IMR-90 (cell line): ENCODE data around the gene TAGLN2. TPM values are rescaled to one million over a fixed set of nuclear protein-coding genes. Genes with fewer than 3 reads are reported as not detected.
"Not testable (repeated sequence)": the region's sequence is repeated elsewhere in the genome, so short reads cannot be mapped to it uniquely, and the experiment has no call there.

ENCODE experiments used
- ATAC-seq: fragments of 200-7000 bp; cut with Tn5 transposase; 2 replicates; pipeline ENCODE4 v1.9.1; 2020; ENCODE audit warnings: low read depth, mild to moderate bottlenecking, moderate library complexity
- BruUV-seq: library from RNA; stranded (reverse); fragments of 400-500 nt; replicated peaks from 2 replicates; lab custom pipeline; 2021; lab: Mats Ljungman, UMichigan
- CTCF ChIA-PET: fragments of 300-600 bp; formaldehyde crosslinking; extraction: SDS; loops from one replicate; lab custom pipeline; 2021; ENCODE audit warnings: antibody characterized with exemption; lab: Yijun Ruan, JAX
- POLR2A ChIA-PET: fragments of 300-600 bp; sonication (Branson Sonifier 250); formaldehyde crosslinking; loops from one replicate; lab custom pipeline; 2022; ENCODE audit warnings: antibody characterized with exemption; ENCODE audit not compliant: unreplicated experiment; lab: Charles Lee
- DNase-seq: peaks from one replicate; pipeline ENCODE4 v3.0.0; 2013
- H2AFZ ChIP-seq: replicated peaks from 2 replicates; pipeline ENCODE3; 2013; ENCODE audit warnings: low read length, mild to moderate bottlenecking; ENCODE audit not compliant: poor library complexity
- H2AK5ac ChIP-seq: 2 replicates; pipeline ENCODE4 v1.6.1; 2013; ENCODE audit warnings: low read depth, low read length, inconsistent platforms
- H2AK9ac ChIP-seq: replicated peaks from 2 replicates; pipeline ENCODE3; 2013; ENCODE audit warnings: mild to moderate bottlenecking, low read depth, low read length, moderate library complexity; ENCODE audit not compliant: poor library complexity
- H2BK120ac ChIP-seq: 2 replicates; pipeline ENCODE4 v1.6.1; 2013; ENCODE audit warnings: low read depth, low read length, inconsistent platforms
- H2BK15ac ChIP-seq: 3 replicates; pipeline ENCODE4 v1.6.1; 2013; ENCODE audit warnings: low read depth, low read length, inconsistent platforms
- H2BK20ac ChIP-seq: 2 replicates; pipeline ENCODE4 v1.6.1; 2013; ENCODE audit warnings: low read depth, mild to moderate bottlenecking, inconsistent platforms, low read length, moderate library complexity
- H2BK5ac ChIP-seq: 2 replicates; pipeline ENCODE4 v1.6.1; 2013; ENCODE audit warnings: mild to moderate bottlenecking, low read depth, low read length, inconsistent platforms; ENCODE audit not compliant: poor library complexity, severe bottlenecking
- H3K14ac ChIP-seq: replicated peaks from 2 replicates; pipeline ENCODE4 v1.6.1; 2013; ENCODE audit warnings: low read depth, low read length, inconsistent platforms
- H3K18ac ChIP-seq: 2 replicates; pipeline ENCODE4 v1.6.1; 2013; ENCODE audit warnings: low read depth, low read length, control low read depth
- H3K23ac ChIP-seq: 2 replicates; pipeline ENCODE4 v1.6.1; 2013; ENCODE audit warnings: low read depth, low read length, inconsistent platforms
- H3K27ac ChIP-seq: 2 replicates; pipeline ENCODE4 v1.5.1; 2013; ENCODE audit warnings: mild to moderate bottlenecking, control low read depth, low read length; ENCODE audit not compliant: insufficient read depth
- H3K27me3 ChIP-seq: 2 replicates; pipeline ENCODE4 v1.6.1; 2013; ENCODE audit warnings: low read length; ENCODE audit not compliant: control insufficient read depth, insufficient read depth
- H3K36me3 ChIP-seq: 2 replicates; pipeline ENCODE4 v1.6.1; 2013; ENCODE audit warnings: low read length, mixed read lengths; ENCODE audit not compliant: control insufficient read depth, insufficient read depth
- H3K4ac ChIP-seq: 2 replicates; pipeline ENCODE4 v1.6.1; 2013; ENCODE audit warnings: low read depth, low read length, inconsistent platforms
- H3K4me1 ChIP-seq: 2 replicates; pipeline ENCODE4 v1.6.1; 2013; ENCODE audit warnings: low read length, mixed read lengths; ENCODE audit not compliant: control insufficient read depth, insufficient read depth
- H3K4me2 ChIP-seq: 2 replicates; pipeline ENCODE4 v1.6.1; 2013; ENCODE audit warnings: low read depth, mild to moderate bottlenecking, control low read depth, low read length, moderate library complexity
- H3K4me3 ChIP-seq: 2 replicates; pipeline ENCODE4 v1.5.1; 2013; ENCODE audit warnings: low read depth, mild to moderate bottlenecking, control low read depth, low read length, moderate library complexity; ENCODE audit not compliant: insufficient read depth
- H3K56ac ChIP-seq: 2 replicates; pipeline ENCODE4 v1.6.1; 2013; ENCODE audit warnings: low read length, inconsistent platforms; ENCODE audit not compliant: insufficient read depth; ENCODE audit errors: extremely low read depth
- H3K79me1 ChIP-seq, 2 experiments: 2 replicates each; pipeline ENCODE4 v1.6.1; 2013; ENCODE audit warnings: low read length in 2 of 2, inconsistent platforms in 1 of 2, low read depth in 1 of 2
- H3K9ac ChIP-seq: 2 replicates; pipeline ENCODE4 v1.6.1; 2013; ENCODE audit warnings: low read depth, low read length, control low read depth
- H3K9me1 ChIP-seq: 2 replicates; pipeline ENCODE4 v1.6.1; 2013; ENCODE audit warnings: low read length, inconsistent platforms; ENCODE audit not compliant: insufficient read depth
- H3K9me3 ChIP-seq: 2 replicates; pipeline ENCODE4 v1.6.1; 2013; ENCODE audit warnings: low read length; ENCODE audit not compliant: control insufficient read depth, insufficient read depth
- H4K20me1 ChIP-seq: 2 replicates; pipeline ENCODE4 v1.6.1; 2013; ENCODE audit warnings: low read length, inconsistent platforms; ENCODE audit not compliant: insufficient read depth
- H4K5ac ChIP-seq: 2 replicates; pipeline ENCODE4 v1.6.1; 2013; ENCODE audit warnings: mild to moderate bottlenecking, low read depth, low read length, control low read depth
- H4K8ac ChIP-seq, 2 experiments: 2 replicates each; pipeline ENCODE4 v1.6.1; 2013; ENCODE audit warnings: low read depth in 2 of 2, low read length in 2 of 2, control low read depth in 1 of 2, inconsistent platforms in 1 of 2
- H4K91ac ChIP-seq: 2 replicates; pipeline ENCODE4 v1.6.1; 2013; ENCODE audit warnings: low read depth, low read length, inconsistent platforms; ENCODE audit not compliant: insufficient read depth
- BHLHE40 ChIP-seq: fragments of 150-350 bp; IDR thresholded peaks from 2 replicates; pipeline ENCODE4 v1.6.1; 2016; ENCODE audit warnings: mild to moderate bottlenecking, low read depth, low read length
- MAZ ChIP-seq: IDR thresholded peaks from 2 replicates; pipeline ENCODE4 v1.6.1; 2012; ENCODE audit warnings: low read depth, mild to moderate bottlenecking, low read length, improper control_type of control experiment, moderate library complexity, borderline replicate concordance
- WGBS, 2 experiments: methylation state at CpG; one replicate each; pipeline versions ENCODE4 v1.1.5 to v1.1.7; 2013; ENCODE audit warnings: missing lambda C conversion rate in 2 of 2; ENCODE audit not compliant: insufficient read length in 1 of 2; ENCODE audit errors: extremely low coverage in 2 of 2; 5-methylcytosine and 5-hydroxymethylcytosine counted together
- dilution Hi-C: fragments of 300-500 bp; cut with HindIII; formaldehyde crosslinking; loops from one replicate; pipeline ENCODE4 v1.14.3; 2018; ENCODE audit warnings: low sequenced_read_pairs; ENCODE audit not compliant: unreplicated experiment
- in situ Hi-C: fragments of 300-500 bp; cut with MboI; formaldehyde crosslinking; loops from 3 replicates; pipeline ENCODE4 v1.14.3; 2019; ENCODE audit warnings: low sequenced_read_pairs, inconsistent platforms, mixed read lengths
- intact Hi-C: fragments of 100-400 bp; cut with micrococcal nuclease; formaldehyde crosslinking; loops from 2 replicates; pipeline ENCODE4 v1.10.0; 2022
- polyA plus RNA-seq, 3 experiments: library from polyadenylated mRNA; depleted of rRNA; stranded (reverse); fragments of >200 nt; gene quantifications; 2 replicates each; pipeline ENCODE4 v1.2.3, GENCODE V29; 2012; ENCODE audit warnings: low replicate concordance in 1 of 3
- total RNA-seq: library from RNA; depleted of rRNA; stranded (reverse); fragments of >200 nt; gene quantifications from 2 replicates; pipeline ENCODE4 v1.2.3, GENCODE V29; 2012

Gene TAGLN2
- total and polyA plus RNA-seq, 2 of the 4 experiments (the other 2 are of a cell fraction), result 440 to 634 TPM

DNA sequence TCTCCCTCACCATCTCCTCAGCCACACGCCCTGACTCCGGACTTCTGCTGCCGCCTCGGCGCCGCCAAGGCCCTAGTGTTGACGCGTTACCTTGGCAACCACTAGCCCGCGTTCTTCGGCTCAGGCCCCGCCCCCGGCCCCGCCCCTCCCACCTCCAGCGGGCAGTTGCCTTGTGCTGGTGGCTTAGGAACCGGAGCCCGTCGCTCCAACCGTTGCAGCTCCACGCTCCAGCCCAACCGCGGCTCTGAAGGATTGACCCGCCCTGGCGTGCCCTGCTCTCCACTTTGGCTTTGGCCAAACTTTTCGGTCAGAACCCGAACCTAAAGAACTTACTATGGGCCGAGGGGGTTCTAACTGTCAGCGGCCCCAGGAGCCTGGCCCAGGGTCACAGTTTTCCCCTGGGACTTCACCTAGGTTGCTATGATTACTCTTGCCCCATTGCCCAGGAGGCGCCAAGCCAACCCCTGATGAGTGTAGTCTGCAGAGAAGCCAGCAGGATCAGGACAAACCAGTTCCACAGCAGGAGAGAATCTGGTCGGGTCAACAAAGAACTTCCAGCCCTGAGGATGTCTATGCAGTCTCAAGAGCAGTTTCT, 25.1 kb downstream of the TAGLN2 start, which contains the start of gene CFAP45:
CFAP45 (minus strand) TSS at position 80 of the 595 bp plus-strand sequence; CDS start at position 13, 67 bp downstream.
- H3K14ac ChIP-seq, result no peak within 1 kb of the TSS
- ATAC-seq, result peak; percentile 85
- H2AFZ ChIP-seq, result peak within 1 kb of the TSS; percentile 82
- H3K23ac ChIP-seq, result no peak within 1 kb of the TSS; the same call in 1 of the 2 replicates
- no peak within 1 kb of the TSS for H3K4me3 ChIP-seq
- H3K56ac ChIP-seq, result no peak within 1 kb of the TSS
- H2BK5ac ChIP-seq, result no peak within 1 kb of the TSS
- H2AK9ac ChIP-seq, result no peak within 1 kb of the TSS
- H3K9me1 ChIP-seq, result no peaks in the 10 kb centered on the region
- intact Hi-C loops (no loop called here), dilution Hi-C loops (no loop called here), in situ Hi-C loops (no loop called here)
- H2BK120ac ChIP-seq, result no peak within 1 kb of the TSS
- H4K91ac ChIP-seq, result no peak within 1 kb of the TSS
- H2BK15ac ChIP-seq, result no peak within 1 kb of the TSS
- no peak within 1 kb of the TSS for H2BK20ac ChIP-seq
- H3K27me3 ChIP-seq, result no peaks in the 10 kb centered on the region
- no peak within 1 kb of the TSS for H4K8ac ChIP-seq
- no peak within 1 kb of the TSS for H3K4ac ChIP-seq
- H3K9ac ChIP-seq, result no peak within 1 kb of the TSS
- H3K27ac ChIP-seq, result no peak within 1 kb of the TSS
- no peak within 1 kb of the TSS for H3K18ac ChIP-seq
- BruUV-seq, result no TSS peak
- 14% methylated on average over 18 of the region's 30 CpGs; no CpG with 5 or more reads in 1 of the 2 experiments for WGBS, 2 experiments
- H4K5ac ChIP-seq, result no peak within 1 kb of the TSS
- no peaks in the 10 kb centered on the region for H3K9me3 ChIP-seq
- TF ChIP-seq MAZ, result 0 out of 2 replicates have a peak, but pooled peaks have one; percentile 6
- no peak for TF ChIP-seq BHLHE40
- ChIA-PET CTCF (interaction anchor here (1.0 kb wide), 1 partner anchor 10 kb away, joined by 4 read pairs; no protein-coding TSS in a partner anchor), POLR2A (no interaction called here)
- H4K20me1 ChIP-seq, result 0 out of 2 replicates have a peak, but pooled peaks cover 3% of the 10 kb centered on the region
- no peaks in the 10 kb centered on the region for H3K36me3 ChIP-seq
- no peak within 1 kb of the TSS for H2AK5ac ChIP-seq
- DNase-seq, result peak; percentile 56
- H3K4me1 ChIP-seq, result peaks cover 9% of the 10 kb centered on the region; the same call in 1 of the 2 replicates
- no peak within 1 kb of the TSS; the same call in 1 of the 2 replicates for H3K4me2 ChIP-seq
- no peaks in the 10 kb centered on the region for H3K79me1 ChIP-seq

DNA sequence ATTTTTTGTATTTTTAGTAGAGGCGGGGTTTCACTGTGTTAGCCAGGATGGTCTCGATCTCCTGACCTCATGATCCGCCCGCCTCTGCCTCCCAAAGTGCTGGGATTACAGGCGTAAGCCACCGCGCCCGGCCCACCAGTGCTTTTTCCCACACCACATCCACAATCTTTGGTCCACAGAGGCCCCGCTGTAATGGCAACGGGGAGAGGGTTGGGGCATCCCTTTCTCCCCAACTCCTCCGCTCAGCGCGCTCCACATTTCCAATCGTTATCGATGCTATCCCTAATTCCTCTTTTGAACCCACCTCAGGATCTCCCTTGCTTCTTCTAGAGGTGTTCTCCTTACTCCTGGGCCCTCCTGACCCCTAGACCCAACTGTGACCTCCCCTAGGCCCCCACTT, 25.7 kb downstream of the TAGLN2 start:
- WGBS, 2 experiments, result no CpG with 5 or more reads among the region's 15 CpGs
- H4K5ac ChIP-seq, H3K36me3 ChIP-seq, ATAC-seq, CTCF ChIA-PET, H2AK5ac ChIP-seq, H3K4me2 ChIP-seq, H2BK20ac ChIP-seq, H3K23ac ChIP-seq, H4K8ac ChIP-seq, H3K4me3 ChIP-seq, H2BK15ac ChIP-seq, H4K91ac ChIP-seq, H3K79me1 ChIP-seq, H3K4ac ChIP-seq, H3K4me1 ChIP-seq, H3K14ac ChIP-seq, H2AK9ac ChIP-seq, H3K18ac ChIP-seq, BruUV-seq, H3K27ac ChIP-seq, POLR2A ChIA-PET, H2BK120ac ChIP-seq, DNase-seq, H3K56ac ChIP-seq, H3K9ac ChIP-seq, H4K20me1 ChIP-seq, H3K27me3 ChIP-seq, H2BK5ac ChIP-seq, H3K9me1 ChIP-seq, H3K9me3 ChIP-seq, intact Hi-C loops: not testable (repeated sequence)
- dilution Hi-C loops, result loop anchor here (25.0 kb wide), 1 partner anchor 112 kb away; the partner anchor contains the start of gene DUSP23
- H2AFZ ChIP-seq, result peak overlapping the region; percentile 67
- in situ Hi-C loops, result loop anchor here (25.0 kb wide), 1 partner anchor 687 kb away; the partner anchor contains the start of gene ACKR1
